Measurements from ENCODE around the gene DNAJC5. TPM values are rescaled to one million over a fixed set of nuclear protein-coding genes. Genes with fewer than 3 reads are reported as not detected.

Gene DNAJC5
- total RNA-seq, 4 donors from 2014 or later: 24.3 to 47.5 (median 35.1) TPM

DNA sequence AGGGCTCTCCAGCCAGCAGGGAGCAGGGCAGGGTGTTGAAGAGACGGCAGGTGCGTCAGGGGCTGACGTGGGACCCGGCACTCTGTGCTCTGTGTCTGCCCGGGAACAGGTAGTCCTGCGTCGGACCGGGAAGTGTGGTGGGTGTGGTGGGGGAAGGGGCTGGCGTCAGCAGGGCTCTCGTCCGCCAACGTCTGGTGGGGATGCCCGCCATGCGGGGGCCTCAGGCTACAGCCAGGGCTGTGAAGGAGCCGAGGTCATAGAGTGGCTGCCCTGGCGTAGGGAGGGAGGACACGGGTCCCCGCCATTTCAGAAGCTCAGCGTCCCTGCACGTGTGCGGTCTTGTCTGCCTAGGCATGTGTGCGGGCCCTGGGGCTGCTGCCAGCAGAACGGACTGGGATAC is 25.3 kb downstream of the DNAJC5 start:
- TF ChIP-seq, protein P1, sequence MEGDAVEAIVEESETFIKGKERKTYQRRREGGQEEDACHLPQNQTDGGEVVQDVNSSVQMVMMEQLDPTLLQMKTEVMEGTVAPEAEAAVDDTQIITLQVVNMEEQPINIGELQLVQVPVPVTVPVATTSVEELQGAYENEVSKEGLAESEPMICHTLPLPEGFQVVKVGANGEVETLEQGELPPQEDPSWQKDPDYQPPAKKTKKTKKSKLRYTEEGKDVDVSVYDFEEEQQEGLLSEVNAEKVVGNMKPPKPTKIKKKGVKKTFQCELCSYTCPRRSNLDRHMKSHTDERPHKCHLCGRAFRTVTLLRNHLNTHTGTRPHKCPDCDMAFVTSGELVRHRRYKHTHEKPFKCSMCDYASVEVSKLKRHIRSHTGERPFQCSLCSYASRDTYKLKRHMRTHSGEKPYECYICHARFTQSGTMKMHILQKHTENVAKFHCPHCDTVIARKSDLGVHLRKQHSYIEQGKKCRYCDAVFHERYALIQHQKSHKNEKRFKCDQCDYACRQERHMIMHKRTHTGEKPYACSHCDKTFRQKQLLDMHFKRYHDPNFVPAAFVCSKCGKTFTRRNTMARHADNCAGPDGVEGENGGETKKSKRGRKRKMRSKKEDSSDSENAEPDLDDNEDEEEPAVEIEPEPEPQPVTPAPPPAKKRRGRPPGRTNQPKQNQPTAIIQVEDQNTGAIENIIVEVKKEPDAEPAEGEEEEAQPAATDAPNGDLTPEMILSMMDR (IDR thresholded peaks at IDR 0.05; ENCODE audit: low read depth): no peak

DNA sequence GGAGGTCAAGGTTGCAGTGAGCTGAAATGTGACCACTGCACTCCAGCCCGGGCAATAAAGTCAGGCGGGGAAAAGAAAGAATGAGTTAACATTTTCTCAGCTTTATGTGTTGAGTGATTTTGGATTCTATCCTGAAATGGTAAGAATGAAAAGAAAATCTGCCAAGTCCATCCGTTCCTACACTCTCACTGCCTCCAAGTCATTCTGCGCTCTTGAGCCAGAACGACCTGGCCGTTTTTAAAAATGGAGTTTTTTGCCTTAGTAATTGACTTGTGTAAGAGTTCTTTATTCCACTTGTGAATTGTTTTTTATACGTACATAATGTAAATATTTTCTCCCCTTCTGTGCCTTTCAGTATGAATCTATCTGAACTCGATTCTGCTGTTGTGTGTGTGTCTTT is 28.7 kb downstream of the DNAJC5 start:
- TF ChIP-seq, protein P1 (IDR thresholded peaks at IDR 0.05; ENCODE audit: low read depth): no peak

DNA sequence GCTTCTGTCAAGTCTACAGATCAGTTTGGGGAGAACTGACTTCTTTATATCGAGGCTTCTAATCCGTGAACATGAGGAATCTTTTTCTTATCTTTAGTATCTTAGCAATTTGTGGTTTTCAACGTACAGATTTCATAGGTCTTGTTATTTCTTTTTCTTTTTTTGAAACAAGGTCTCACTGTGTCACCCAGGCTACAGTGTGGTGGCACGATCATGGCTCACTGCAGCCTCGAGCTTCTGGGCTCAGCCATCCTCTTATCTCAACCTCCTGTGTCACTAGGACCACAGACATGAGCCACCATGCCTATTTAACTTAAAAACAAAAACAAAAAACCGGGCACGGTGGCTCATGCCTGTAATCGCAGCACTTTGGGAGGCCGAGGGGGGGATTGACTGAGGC is 29.3 kb downstream of the DNAJC5 start:
- TF ChIP-seq, protein P1 (IDR thresholded peaks at IDR 0.05; ENCODE audit: low read depth): no peak

DNA sequence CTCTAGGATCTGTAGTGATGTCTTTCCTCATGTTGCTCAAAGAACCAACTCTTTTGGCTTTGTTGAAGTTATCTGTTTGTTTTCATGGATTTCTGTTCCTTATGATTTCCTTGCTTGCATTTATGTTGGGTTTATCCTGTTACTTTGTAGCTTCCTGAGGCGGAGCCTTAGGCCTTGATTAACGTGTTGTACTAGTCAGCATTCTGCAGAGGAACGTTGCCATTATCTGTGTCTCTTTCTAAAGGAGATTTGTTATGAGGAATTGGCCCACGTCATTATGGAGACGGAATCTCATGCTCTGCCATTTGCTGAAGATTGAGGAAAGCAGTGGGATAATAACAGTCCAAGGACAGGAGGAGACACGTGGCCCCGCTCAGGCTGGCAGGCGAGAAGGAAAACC is 31.4 kb downstream of the DNAJC5 start:
- TF ChIP-seq, protein P1 (IDR thresholded peaks at IDR 0.05; ENCODE audit: low read depth): no peak

DNA sequence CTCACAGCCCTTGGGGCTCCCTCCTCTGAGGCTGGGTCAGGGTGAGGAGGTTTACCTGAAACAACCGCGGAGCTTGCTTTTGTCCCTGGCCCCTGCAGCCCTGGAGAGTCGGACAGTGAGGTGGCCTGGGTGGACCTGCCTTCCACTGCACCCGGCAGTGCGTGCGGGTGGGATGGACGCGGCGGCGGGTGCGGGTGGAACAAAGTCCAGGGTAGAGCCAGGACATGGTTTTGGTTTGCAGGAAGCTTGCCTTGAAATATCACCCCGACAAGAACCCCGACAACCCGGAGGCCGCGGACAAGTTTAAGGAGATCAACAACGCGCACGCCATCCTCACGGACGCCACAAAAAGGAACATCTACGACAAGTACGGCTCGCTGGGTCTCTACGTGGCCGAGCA is 34.1 kb downstream of the DNAJC5 start:
- TF ChIP-seq, protein P1 (IDR thresholded peaks at IDR 0.05; ENCODE audit: low read depth): no peak

DNA sequence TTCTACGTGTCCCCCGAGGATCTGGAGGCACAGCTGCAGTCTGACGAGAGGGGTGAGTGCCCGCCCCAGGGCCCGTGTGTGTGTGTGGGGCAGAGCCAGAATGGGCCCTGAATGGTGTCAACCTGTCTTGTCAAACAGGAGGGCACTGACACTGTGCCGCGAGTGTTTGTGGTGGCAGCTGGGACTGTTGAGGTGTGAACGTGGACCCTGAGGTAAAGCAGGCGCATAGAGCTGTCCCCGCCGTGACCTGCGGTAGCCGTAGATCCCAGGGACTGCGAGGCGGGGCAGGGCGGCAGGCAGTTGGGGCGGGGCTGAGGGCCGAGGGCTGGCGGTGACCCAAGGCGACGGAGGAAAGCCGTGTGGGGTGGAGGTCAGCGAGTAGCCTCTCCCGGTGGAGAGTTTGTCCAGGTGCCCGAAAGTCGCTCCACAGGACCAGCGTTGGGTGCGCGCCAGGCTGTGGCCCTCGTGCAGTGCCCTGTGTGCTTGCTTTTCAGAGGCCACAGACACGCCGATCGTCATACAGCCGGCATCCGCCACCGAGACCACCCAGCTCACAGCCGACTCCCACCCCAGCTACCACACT is 36.1 kb downstream of the DNAJC5 start:
- TF ChIP-seq, protein P1 (IDR thresholded peaks at IDR 0.05; ENCODE audit: low read depth): no peak

DNA sequence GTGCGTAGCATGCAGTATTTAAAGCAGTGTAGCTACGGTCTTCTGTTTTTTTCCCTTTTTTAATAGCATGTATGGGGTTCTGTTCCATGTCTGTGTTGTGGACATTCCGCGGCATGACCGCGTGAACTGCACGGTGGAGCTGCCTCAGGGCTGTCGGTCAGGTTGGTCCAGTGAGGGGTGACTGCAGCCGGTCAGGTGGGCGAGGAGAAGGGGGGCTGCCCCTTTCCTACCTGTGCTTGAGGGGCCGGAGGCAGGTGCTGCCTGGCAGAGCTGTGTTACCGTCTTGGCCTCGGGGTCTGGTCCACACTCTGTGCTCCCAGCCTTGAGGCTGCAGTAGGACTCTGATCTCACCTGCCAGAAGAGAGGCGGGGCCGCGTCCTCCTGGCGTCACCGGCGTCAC is 36.8 kb downstream of the DNAJC5 start:
- TF ChIP-seq, protein P1 (IDR thresholded peaks at IDR 0.05; ENCODE audit: low read depth): no peak
